OCI-LY1 (cell line): ENCODE results near the gene TECPR2.

Experiments
- H2AFZ ChIP-seq: fragments of 200-600 bp; sonication (generic), shearing (Covaris generic); 2 replicates; pipeline ENCODE4 v1.6.0; 2014; ENCODE audit warnings: antibody characterized with exemption, mild to moderate bottlenecking, low read length
- H3F3A ChIP-seq: fragments of 200-600 bp; sonication (generic), shearing (Covaris generic); 2 replicates; pipeline ENCODE4 v1.6.0; 2014; ENCODE audit warnings: mild to moderate bottlenecking, antibody characterized with exemption, low read length, moderate library complexity; ENCODE audit not compliant: insufficient read depth
- H3K27ac ChIP-seq: fragments of 200-600 bp; sonication (generic); 2 replicates; pipeline ENCODE4 v1.5.1; 2014; ENCODE audit warnings: low read length, mixed run types, mild to moderate bottlenecking, low read depth; ENCODE audit not compliant: poor library complexity, severe bottlenecking
- H3K27me3 ChIP-seq: fragments of 200-600 bp; sonication (generic); 2 replicates; pipeline ENCODE4 v1.6.0; 2014; ENCODE audit warnings: antibody characterized with exemption, mild to moderate bottlenecking, low read length, moderate library complexity; ENCODE audit not compliant: insufficient read depth
- H3K36me3 ChIP-seq: fragments of 200-600 bp; sonication (generic); 2 replicates; pipeline ENCODE4 v1.6.1; 2014; ENCODE audit warnings: mild to moderate bottlenecking, antibody characterized with exemption, low read length, moderate library complexity, mixed read lengths; ENCODE audit not compliant: insufficient read depth
- H3K4me1 ChIP-seq: fragments of 200-600 bp; sonication (generic); 2 replicates; pipeline ENCODE4 v1.5.1; 2014; ENCODE audit warnings: mild to moderate bottlenecking, low read length, moderate library complexity; ENCODE audit not compliant: insufficient read depth, severe bottlenecking
- H3K4me2 ChIP-seq: fragments of 200-600 bp; sonication (generic), shearing (Covaris generic); 2 replicates; pipeline ENCODE4 v1.6.1; 2014; ENCODE audit warnings: low read length
- H3K4me3 ChIP-seq: fragments of 200-600 bp; sonication (generic); 2 replicates; pipeline ENCODE4 v1.5.1; 2014; ENCODE audit warnings: low read length, low read depth, mild to moderate bottlenecking, mixed read lengths; ENCODE audit not compliant: poor library complexity, severe bottlenecking
- H3K79me2 ChIP-seq: fragments of 200-600 bp; shearing (Covaris generic); 2 replicates; pipeline ENCODE4 v1.6.1; 2016; ENCODE audit warnings: mixed run types, low read length, mixed read lengths; ENCODE audit not compliant: insufficient read depth
- H3K9ac ChIP-seq: fragments of 200-600 bp; sonication (generic), shearing (Covaris generic); 2 replicates; pipeline ENCODE4 v1.6.1; 2014; ENCODE audit warnings: mild to moderate bottlenecking, low read length, mixed read lengths
- H3K9me2 ChIP-seq: fragments of 200-600 bp; sonication (generic), shearing (Covaris generic); 2 replicates; pipeline ENCODE4 v1.6.1; 2014; ENCODE audit warnings: low read depth, mild to moderate bottlenecking, low read length, mixed read lengths
- H3K9me3 ChIP-seq: fragments of 200-600 bp; shearing (Covaris generic); 2 replicates; pipeline ENCODE4 v1.6.1; 2014; ENCODE audit warnings: low read length, mixed read lengths
- H4K20me1 ChIP-seq: fragments of 200-600 bp; sonication (generic), shearing (Covaris generic); 2 replicates; pipeline ENCODE4 v1.6.0; 2016; ENCODE audit warnings: mild to moderate bottlenecking, low read length; ENCODE audit not compliant: insufficient read depth
- EZH2 ChIP-seq: fragments of 200-600 bp; sonication (generic), shearing (Covaris generic); IDR thresholded peaks from 2 replicates; pipeline ENCODE4 v1.8.0; 2017; ENCODE audit warnings: borderline replicate concordance, mixed run types, mild to moderate bottlenecking, antibody characterized with exemption, low read length, moderate library complexity, mixed read lengths
- TF ChIP-seq, protein P1 (sequence below): fragments of 200-600 bp; sonication (generic), shearing (Covaris generic); IDR thresholded peaks from 2 replicates; pipeline ENCODE4 v1.5.1; 2017; ENCODE audit warnings: mild to moderate bottlenecking, antibody characterized with exemption, low read length, moderate library complexity, mixed read lengths

Gene TECPR2

DNA sequence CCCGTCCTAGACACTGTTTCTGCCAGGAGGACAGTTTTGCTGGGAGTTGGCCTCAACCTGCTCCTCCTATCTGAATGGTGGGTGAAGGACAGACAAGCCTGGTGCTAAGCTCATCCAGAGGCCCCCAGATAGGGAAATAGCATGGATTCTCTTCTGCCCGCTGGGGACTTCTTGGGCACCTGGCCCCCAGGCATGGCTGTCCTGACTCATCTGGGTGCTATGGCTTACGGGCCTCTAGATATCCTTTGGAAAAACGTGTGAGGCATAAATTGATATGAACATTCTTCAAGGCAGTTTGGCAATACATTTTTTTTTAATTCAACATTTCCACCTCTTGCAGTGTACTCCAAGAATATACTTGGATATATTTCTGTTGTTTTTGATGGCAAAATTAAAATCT lies 8.6 kb downstream of the TECPR2 start:
- TF ChIP-seq, protein P1, sequence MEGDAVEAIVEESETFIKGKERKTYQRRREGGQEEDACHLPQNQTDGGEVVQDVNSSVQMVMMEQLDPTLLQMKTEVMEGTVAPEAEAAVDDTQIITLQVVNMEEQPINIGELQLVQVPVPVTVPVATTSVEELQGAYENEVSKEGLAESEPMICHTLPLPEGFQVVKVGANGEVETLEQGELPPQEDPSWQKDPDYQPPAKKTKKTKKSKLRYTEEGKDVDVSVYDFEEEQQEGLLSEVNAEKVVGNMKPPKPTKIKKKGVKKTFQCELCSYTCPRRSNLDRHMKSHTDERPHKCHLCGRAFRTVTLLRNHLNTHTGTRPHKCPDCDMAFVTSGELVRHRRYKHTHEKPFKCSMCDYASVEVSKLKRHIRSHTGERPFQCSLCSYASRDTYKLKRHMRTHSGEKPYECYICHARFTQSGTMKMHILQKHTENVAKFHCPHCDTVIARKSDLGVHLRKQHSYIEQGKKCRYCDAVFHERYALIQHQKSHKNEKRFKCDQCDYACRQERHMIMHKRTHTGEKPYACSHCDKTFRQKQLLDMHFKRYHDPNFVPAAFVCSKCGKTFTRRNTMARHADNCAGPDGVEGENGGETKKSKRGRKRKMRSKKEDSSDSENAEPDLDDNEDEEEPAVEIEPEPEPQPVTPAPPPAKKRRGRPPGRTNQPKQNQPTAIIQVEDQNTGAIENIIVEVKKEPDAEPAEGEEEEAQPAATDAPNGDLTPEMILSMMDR: no peak
- TF ChIP-seq EZH2: no peak
- Histone ChIP-seq H3K4me1 (peaks cover 30% of the 10 kb centered on the region), H2AFZ (no peak overlapping the region), H3F3A (no peaks in the 10 kb centered on the region), H3K4me3 (no peak overlapping the region), H4K20me1 (no peaks in the 10 kb centered on the region), H3K9me2 (no peaks in the 10 kb centered on the region), H3K27ac (no peak overlapping the region), H3K4me2 (no peak overlapping the region), H3K36me3 (no peaks in the 10 kb centered on the region), H3K9ac (no peak overlapping the region), H3K79me2 (no peaks in the 10 kb centered on the region), H3K9me3 (no peaks in the 10 kb centered on the region), H3K27me3 (no peaks in the 10 kb centered on the region)

DNA sequence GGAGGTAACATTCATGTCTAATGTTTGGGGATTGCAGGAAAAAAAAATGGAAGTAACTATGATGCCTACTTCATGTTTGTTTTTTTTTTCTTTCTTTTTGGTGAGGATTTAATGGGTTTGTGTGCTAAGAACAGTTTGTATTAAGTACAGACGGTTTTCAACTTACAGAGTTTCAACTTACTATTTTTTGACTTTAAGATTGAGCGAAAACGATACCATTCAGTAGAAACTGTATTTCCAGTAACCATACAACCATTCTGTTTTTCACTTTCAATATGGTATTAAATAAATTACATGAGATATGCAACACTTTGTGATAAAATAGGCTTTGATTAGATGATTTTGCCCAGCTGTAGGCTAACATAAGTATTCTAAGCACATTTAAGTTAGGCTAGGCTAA lies 10.4 kb downstream of the TECPR2 start:
- no peaks in the 10 kb centered on the region for H3F3A ChIP-seq
- H3K36me3 ChIP-seq: no peaks in the 10 kb centered on the region
- H3K79me2 ChIP-seq: no peaks in the 10 kb centered on the region
- no peak overlapping the region for H2AFZ ChIP-seq
- H3K4me3 ChIP-seq: no peak overlapping the region
- peaks cover 20% of the 10 kb centered on the region for H3K4me1 ChIP-seq
- no peaks in the 10 kb centered on the region for H3K9me2 ChIP-seq
- no peak overlapping the region for H3K9ac ChIP-seq
- no peaks in the 10 kb centered on the region for H3K27me3 ChIP-seq
- H3K9me3 ChIP-seq: no peaks in the 10 kb centered on the region
- no peak overlapping the region for H3K4me2 ChIP-seq
- no peak for TF ChIP-seq EZH2
- TF ChIP-seq, protein P1: no peak
- H3K27ac ChIP-seq: no peak overlapping the region
- H4K20me1 ChIP-seq: no peaks in the 10 kb centered on the region

DNA sequence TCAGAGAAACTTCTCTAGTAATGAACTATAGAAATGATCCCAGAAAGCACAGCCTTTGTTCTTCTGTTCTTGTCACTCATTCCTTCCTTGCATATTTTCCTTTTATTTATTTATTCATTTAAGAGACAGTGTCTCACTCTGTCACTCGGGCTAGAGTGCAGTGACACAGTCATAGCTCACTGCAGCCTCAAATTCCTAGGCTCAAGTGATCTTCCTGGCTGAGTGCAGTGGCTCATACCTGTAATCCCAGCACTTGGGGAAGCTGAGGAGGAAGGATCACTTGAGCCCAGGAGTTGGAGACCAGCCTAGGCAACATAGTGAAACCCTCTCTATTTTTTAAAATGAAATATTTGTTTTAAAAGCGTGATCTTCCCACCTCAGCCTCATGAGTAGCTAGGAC lies 11.5 kb downstream of the TECPR2 start:
- Histone ChIP-seq H3K9me3 (no peaks in the 10 kb centered on the region), H3K4me1 (peaks cover 12% of the 10 kb centered on the region), H3K27ac (no peak overlapping the region), H3K9me2 (no peaks in the 10 kb centered on the region), H3K9ac (no peak overlapping the region), H3K79me2 (no peaks in the 10 kb centered on the region), H3K27me3 (no peaks in the 10 kb centered on the region), H3K4me2 (no peak overlapping the region), H4K20me1 (no peaks in the 10 kb centered on the region), H3K36me3 (no peaks in the 10 kb centered on the region), H3F3A (no peaks in the 10 kb centered on the region), H3K4me3 (no peak overlapping the region), H2AFZ (no peak overlapping the region)
- TF ChIP-seq, protein P1: no peak
- TF ChIP-seq EZH2: no peak
